GM12875 (cell line): Measurements from ENCODE around the gene TBC1D16.

Experiments used
- H3K4me3 ChIP-seq: one replicate; pipeline ENCODE4 v1.5.1; 2011; ENCODE audit warnings: low read depth, low read length, control low read depth
- CTCF ChIP-seq: IDR thresholded peaks from 2 replicates; pipeline ENCODE4 v1.5.1; 2011; ENCODE audit warnings: low read depth, mild to moderate bottlenecking, control low read depth, inconsistent platforms, low read length, moderate library complexity, borderline replicate concordance; ENCODE audit not compliant: insufficient read depth

TBC1D16 gene

GRCh38 chr17:80035687-80035936 lies at the start of gene TBC1D16:
Gene TBC1D16, minus strand, starts transcription at chr17:80035872. Its CDS starts 22,325 bp downstream, at chr17:80013547.
- no peak for TF ChIP-seq CTCF

GRCh38 chr17:80084773-80085172 lies 49.1 kb upstream of the TBC1D16 start:
- no peak overlapping the region for H3K4me3 ChIP-seq
- TF ChIP-seq CTCF = no peak

More at GRCh38 chr17:80035687-80035936, at the start of gene TBC1D16:
- peak within 1 kb of the TSS; percentile 35 for H3K4me3 ChIP-seq

GRCh38 chr17:80083136-80083661 lies 47.5 kb upstream of the TBC1D16 start:
- no peak for TF ChIP-seq CTCF
- no peak overlapping the region for H3K4me3 ChIP-seq

- H3K4me3 ChIP-seq = no peak overlapping the region
- peak; percentile 81 for TF ChIP-seq CTCF
Measured at GRCh38 chr17:80082403-80083135, 46.9 kb upstream of the TBC1D16 start.

- H3K4me3 ChIP-seq = no peak overlapping the region
- no peak for TF ChIP-seq CTCF
Measured at GRCh38 chr17:80081596-80081995, 45.9 kb upstream of the TBC1D16 start.

- TF ChIP-seq CTCF = no peak
- H3K4me3 ChIP-seq = no peak overlapping the region
Measured at GRCh38 chr17:80080081-80080480, 44.4 kb upstream of the TBC1D16 start.

GRCh38 chr17:80072410-80072809 lies 36.7 kb upstream of the TBC1D16 start:
- TF ChIP-seq CTCF = no peak
- no peak overlapping the region for H3K4me3 ChIP-seq
